Fibroblast of skin of back (primary cell): ENCODE data around the gene TGFBR1.

Experiments
- DNase-seq: peaks from one replicate; pipeline ENCODE4 v3.0.0-alpha.2; 2013

The TGFBR1 gene

DNA sequence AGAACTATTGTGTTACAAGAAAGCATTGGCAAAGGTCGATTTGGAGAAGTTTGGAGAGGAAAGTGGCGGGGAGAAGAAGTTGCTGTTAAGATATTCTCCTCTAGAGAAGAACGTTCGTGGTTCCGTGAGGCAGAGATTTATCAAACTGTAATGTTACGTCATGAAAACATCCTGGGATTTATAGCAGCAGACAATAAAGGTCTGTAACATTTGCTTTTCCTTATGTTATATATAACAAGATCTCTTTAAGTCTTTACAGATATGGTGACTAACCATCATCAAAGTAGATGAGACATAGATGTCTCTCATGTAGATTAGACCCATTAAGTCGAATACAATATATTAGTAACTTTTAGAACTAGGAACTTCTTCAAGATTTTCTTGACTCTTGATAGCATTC, 33.0 kb downstream of the TGFBR1 start:
- DNase-seq: no peak

DNA sequence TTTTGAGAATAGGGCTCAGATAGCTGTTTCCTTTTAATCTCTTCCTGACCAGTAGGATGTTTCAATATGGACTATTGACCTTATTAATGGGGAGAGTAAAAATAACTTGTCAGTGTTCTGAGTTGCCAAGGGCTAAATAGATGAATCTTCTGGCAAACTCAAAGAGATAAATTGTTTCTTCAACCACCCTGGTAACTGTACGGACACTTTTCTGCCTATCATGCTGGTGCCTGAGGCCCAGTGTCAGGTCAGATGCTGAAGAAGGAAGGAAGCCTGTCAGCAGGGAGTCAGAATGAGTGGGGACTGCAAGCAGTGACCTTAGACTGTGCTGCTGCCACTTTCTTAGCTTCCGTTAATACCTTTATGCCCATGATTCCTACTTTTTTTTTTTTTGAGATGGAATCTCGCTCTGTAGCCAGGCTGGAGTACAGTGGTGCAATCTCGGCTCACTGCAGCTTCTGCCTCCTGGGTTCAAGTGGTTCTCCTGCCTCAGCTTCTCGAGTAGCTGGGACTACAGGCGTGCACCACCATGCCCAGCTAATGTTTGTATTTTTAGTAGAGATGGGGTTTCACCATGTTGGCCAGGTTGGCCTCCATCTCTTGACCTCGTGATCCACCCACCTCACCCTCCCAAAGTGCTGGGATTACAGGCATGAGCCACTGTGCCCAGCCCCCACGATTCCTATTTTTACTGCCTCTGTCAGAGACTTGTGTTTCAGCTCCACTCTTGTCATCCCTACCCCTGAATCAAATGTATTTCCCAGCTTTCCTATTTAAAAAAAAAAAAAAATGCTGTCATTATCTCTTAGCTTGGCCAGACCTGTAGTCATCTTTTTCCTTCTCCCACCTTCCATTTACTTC, 33.7 kb downstream of the TGFBR1 start:
- no peak for DNase-seq

DNA sequence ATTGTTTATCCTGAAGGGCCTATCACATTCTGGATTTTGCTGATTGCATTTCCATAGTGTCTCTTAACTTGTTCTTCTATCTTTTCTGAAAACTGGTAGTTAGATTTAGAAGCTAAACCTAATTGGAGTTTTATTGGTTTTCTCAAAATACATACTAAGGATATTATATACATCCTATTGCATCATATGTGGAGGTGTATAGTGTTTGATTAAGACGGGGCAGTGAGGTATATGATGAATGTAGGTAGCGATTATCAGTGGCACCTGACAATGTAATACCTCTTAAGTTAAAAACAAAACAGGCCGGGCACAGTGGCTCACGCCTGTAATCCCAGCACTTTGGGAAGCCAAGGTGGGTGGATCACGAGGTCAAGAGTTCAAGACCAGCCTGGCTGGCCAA, 35.0 kb downstream of the TGFBR1 start:
- DNase-seq: no peak

DNA sequence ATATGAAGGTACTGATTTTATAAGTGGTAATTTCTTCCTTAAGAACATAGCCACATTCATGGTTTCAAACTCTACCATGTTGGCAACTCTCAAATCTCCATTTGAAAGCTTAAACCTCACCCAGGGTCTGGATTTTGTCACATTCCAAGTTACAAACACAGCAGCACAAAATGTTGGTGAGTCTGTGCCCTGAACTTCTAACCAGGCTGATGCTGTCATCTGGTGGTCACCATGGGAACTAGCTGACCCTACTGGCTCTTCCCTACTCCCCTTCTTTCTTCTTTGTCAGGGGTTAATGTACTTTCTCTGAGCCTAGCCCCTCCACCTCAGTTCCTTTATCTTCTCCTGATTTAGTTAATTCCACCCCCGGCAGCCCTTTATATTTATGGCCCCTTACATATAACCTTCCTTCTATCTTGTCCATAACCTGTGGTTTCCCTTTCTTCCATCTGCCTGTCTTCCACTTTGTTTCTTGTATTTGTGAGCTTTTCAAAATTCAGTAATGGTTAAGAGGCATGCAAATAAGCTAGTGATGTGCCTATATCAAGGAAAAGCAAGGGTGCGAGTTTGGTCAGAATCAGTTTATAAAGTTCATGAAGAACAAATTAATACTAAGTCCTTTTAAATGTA, 35.9 kb downstream of the TGFBR1 start:
- peak; percentile 54 for DNase-seq

DNA sequence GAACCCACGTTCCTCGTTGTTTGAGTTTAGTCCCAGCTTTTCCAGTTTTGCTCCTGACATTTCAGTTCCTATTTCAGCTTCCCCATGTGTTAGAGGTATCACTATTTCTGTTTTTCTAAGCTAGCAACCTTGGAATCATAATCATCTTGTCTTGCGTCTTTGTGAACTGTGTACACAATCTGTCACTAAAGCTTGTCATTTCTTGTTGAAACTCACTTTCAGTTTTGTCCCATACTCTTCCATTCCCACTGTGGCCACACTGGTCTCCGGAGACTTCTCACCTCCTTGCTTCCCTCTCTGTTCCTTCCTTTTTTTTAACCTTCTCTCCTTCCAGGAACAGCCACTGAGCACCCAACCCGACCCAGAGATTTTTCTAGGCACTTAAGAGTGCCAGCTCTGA, 36.9 kb downstream of the TGFBR1 start:
- DNase-seq: no peak

DNA sequence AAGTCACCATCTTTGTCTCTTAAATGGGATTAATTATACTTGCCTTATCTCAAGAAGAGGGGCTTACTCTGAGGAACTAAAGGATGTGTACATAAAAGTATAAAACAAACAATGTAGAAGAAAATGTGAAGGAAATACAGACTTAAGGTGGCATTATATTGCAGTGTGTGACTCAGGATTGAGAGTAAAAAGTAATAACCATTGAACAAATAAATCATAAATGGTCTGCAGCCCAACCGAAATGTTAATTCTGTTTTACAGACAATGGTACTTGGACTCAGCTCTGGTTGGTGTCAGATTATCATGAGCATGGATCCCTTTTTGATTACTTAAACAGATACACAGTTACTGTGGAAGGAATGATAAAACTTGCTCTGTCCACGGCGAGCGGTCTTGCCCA, 37.4 kb downstream of the TGFBR1 start:
- DNase-seq: no peak

DNA sequence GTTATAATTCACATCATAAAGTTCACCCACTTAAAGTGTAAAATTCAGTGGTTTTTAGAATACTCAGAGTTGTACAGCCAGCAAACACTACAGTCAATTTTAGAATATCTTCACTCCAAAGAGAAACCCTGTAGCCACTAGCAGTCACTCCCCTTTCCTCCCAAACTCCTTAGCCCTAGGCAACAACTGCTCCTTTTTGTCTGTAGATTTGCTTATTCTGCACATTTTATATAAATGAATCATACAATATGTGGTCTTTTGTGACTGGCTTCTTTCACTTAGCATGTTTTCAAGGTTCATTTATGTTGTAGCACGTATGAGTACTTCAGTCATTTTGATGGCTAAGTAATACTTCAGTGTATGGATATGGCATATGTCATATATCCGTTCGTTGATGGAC, 38.7 kb downstream of the TGFBR1 start:
- peak; percentile 50 for DNase-seq

DNA sequence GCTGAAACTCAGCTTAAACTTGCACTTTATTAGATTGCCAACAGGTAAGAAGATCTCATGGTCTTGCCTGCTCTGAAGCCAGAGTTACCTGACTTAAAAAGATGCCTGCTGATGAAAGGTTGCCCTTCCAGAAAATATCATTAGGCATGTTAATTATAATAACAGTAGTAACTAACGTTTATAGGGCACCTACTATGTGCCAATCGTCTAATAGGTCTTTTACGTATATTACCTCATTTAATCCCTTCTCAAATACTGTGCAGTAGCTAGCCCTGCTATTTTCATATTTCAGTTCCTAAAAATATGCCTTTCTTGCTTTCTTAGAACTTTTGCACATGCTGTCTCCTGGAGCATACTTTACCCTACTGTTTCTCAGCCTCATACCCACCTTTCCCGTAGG, 40.1 kb downstream of the TGFBR1 start:
- DNase-seq: no peak

DNA sequence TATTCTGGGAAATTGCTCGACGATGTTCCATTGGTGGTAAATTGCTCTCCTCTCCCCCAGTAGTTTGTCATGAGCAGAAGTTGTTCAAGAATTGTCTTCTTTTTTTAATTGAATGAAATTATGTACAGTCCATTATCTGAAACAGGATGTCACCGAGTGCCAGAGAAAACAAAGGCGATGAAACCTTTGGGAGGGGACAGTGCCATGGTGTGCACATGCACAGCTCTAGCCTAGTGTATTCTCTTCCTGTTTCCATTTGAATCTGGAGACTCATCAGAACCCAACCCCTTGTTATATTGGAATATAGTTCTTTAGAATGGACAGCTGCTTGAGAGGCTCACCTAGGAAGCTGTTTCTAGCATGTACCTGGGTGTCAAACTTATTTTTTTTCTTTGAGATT, 41.7 kb downstream of the TGFBR1 start:
- DNase-seq: no peak

DNA sequence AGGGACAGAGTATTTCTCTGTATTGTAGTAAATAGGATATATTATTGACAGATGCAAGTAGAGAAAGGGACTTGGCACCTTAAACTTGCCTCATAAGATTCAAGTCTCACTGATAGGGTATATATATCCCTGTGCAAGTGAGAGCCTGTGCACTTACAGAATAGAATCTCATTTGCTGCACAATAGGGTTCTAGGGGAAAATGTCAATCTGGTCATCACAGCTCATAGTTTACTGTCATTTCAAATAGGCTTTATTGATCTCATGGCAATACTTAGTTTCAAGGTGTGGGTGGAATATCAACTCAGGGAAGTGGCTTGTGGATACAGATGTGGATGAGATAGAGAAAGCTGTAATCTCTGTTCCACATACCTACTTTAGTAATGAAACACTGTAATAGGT, 42.3 kb downstream of the TGFBR1 start:
- no peak for DNase-seq

DNA sequence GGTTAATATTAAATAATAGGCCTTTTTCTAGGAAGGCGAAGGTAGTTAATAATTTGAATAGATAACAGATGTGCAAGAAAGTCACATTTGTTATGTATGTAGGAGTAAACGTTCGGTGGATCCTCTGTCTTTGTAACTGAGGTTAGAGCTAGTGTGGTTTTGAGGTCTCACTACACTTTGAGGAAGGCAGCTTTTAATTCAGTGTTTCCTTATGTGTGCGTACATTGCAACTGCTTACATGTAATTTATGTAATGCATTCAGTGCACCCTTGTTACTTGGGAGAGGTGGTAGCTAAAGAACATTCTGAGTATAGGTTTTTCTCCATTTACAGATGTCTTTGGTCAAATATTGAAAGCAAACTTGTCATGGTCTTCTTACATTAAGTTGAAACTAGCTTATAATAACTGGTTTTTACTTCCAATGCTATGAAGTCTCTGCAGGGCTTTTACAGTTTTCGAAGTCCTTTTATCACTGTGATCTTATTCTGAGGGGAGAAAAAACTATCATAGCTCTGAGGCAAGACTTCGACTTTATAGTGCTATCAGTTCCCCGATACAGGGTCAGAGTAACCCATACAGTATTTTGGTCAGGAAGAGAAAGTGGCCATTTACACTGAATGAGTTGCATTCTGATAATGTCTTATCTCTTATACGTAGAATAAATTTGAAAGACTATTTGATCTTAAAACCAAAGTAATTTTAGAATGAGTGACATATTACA, 45.7 kb downstream of the TGFBR1 start:
- no peak for DNase-seq

DNA sequence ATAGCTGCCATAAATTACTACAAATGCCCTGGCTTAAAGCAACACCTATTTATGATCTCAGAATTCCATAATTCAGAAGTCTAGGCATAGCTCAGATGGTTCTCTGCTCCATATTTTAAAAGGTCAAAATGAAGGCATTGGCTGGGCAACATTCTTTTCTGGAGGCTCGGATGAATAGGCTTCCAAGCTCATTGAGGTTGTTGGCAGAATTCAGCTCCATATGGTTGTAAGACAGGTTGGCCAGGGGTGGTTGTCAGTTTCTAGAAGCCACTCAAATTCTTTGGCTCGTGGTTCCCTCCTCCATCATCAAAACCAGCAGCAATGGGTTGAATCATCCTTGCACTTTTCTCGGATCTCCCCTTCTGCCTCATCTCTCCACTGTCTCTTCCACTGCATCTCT, 49.4 kb downstream of the TGFBR1 start:
- DNase-seq: no peak

DNA sequence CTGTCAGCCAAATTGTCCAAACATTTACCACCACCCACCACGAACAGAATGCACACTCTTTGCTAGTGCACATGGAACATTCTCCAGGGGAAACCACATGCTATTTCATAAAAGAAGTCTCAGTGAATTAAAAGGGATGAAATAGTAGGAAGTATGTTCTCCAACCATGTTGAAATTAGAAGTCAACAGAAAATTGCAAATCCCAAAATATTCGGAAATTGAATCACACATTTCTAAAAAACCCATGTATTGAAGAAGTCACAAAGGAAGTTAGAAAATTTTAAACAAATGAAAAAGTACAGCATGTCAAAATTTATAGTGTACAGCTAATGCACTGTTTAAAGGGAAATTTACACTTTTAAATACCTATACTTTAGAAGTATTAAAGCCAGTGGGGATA, 50.8 kb downstream of the TGFBR1 start:
- DNase-seq: no peak

DNA sequence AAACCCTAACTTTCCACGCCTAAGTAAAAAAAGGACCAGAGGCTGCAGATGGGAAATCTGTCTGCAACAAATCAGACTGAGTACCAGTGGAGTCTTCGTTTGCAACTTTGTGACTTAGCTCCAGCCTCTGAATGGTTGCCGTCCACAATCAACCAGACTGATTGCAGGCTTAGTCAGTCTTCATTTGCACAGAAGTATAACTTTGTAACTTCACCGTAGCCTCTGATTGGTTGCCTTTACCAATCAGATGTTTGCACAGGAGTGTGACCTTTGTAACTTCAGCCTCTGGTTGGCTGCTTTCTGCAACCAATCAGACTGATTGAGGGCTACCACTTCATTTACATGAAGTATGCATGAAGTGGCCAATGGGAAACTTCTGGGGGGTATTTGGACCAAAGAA, 53.7 kb downstream of the TGFBR1 start:
- no peak for DNase-seq

DNA sequence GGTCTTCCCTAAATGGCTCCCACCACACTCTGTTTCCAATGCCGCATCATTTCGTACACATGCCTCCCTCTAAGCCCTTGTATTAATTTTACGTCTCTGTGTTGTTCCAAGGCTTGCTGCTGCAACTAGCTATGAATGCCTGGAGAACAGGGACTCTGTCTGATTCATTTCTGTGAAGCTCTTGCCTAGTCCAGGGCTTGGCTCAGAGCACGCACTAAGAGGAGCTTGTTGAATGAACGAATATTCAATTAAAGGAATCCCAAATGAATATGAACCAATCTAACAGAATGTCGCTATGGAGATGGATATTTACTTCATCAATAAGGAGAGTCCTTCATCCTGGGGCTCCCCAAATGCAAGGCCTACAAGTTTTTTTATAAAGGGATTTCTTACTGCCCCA, 55.3 kb downstream of the TGFBR1 start:
- DNase-seq: no peak

DNA sequence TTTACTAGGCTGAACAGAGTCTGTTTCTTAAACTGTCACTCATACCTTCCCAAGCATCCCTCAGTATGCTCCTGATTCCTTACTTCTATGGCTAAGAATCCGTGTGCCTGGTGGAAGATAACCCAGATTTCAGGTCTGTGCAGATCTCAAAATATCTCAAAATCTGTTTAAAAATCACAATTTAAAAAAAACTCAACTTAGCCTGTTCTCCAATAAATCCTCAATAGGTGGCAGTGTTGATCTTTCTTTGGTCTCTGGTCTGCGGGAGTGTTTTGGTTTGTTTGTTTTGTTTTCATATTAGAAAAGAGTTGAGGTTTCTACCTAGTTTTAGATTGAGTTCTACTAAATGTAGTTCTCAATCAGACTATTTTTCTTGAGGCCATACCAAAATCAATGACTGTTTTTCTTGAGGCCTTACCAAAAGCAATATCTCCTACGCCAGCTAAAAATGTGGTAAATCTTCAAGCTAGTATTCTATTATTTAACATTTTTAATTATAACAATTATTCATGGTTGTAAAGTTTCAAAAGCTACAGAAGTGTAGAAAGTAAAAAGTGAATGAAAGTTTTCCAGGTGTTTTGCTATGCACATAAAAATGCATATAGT, 57.9 kb downstream of the TGFBR1 start:
- peak; percentile 32 for DNase-seq

DNA sequence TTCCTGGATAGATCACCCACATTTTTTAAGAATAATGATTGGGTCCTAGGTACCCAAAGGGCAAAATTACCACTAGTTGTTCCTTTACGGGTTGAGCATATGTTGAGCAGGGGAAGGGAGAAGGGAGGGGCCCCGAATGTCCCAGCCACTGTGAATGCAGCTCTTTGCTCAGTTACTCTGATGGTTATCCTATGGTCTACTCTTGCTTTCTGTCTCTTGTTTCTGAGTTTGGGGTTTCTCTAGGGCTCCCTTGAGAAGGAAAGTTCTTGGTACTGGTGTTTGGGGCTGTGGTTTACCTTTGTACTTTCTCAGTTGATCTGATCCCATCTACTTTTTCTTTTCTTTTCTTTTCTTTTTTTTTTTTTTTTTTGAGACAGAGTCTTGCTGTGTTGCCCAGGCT, 61.2 kb downstream of the TGFBR1 start:
- no peak for DNase-seq

DNA sequence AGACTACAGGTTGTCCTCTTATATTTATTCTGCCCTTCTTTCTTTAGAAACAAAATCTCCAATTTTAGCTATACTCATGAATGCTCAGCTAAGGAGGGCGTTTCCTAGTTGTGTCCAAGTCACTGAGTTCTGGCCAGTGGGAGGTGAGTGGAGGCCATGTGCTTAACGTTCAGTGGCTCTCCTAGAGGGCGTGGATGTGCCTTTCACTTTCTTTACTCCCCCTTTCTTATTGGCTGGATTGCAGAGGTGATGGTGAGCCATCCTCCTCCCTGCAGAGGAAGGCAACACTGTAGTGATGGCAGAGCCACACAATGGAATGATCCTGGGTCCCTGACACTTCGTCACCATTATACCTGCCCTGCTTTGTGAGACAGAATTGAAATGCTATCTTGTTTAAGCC, 62.2 kb downstream of the TGFBR1 start:
- DNase-seq: no peak

DNA sequence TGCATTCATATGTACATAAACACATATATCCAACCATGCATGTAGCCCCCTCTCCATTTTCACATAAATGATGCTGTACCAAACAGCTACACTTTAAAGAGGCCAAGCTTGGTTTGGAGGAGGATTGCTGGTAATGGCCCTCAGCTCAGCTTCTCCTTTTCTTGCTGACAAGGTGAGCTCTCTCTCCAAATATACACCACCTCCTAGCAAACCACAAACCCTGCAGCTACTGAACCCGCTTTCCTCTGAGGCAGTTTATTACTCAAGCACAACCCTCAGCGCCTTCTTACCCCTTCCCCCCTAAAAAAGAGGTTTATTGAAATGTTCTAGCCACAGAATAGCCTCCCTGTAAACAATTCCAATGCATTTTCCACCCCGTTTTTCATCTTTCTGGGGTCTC, 62.8 kb downstream of the TGFBR1 start:
- no peak for DNase-seq

DNA sequence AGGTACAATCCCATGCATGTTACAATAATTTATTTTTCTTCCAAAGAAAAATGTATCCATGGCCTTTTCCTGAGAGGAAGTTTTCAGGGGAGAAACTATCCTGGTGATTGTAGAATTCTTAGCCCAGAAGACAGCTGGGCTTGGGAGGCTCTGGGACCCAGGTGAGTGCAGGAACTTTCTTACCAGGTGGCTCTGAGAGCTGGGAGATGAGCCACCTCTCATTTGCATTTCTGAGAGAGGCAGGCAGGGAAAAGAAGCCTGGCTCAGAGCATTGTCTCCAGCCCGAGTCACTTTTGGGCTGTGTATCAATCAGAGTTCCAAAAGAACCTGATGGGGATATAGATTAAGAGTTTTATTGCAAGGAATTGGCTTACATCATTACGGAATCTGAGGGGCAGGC, 64.2 kb downstream of the TGFBR1 start:
- DNase-seq: no peak

DNA sequence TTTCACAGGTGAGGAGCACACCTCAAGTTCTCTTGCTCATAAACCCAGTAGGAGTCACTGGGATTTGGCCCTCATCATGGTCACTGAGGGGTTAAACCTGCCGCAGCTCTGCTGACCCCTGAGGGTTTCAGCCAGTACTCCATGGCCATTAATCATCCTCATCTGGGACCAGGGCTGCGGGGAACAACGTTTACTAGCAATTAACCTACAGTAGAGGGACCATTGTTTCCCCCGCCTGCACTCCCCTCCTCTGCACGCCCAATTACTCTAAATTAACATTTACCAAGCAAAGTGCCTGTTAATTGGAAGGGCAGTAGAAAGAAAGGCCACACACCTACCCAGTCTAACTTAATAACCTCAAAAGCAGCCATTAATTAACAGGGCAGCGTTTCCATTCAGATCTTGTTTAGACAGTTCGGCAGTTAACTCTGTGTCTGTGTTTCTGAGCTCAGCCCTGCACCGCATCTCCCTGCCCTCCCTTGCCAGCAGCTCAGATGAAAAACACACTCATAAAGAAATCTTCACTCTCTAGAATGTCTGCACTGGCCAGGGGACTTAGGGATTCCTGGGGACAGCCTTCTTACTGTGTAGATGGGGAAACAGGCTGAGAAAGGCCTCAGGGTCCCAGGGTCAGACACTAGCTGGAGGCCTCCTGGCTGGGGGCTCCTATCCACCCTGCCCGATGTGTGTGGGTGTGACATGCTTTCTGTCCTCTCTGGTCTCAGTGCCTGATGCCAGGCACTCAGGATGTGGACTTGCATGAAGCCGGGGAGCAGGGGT, 65.3 kb downstream of the TGFBR1 start:
- no peak for DNase-seq
